ENCODE measurements around the gene ALDH1L1.

Gene ALDH1L1

DNA sequence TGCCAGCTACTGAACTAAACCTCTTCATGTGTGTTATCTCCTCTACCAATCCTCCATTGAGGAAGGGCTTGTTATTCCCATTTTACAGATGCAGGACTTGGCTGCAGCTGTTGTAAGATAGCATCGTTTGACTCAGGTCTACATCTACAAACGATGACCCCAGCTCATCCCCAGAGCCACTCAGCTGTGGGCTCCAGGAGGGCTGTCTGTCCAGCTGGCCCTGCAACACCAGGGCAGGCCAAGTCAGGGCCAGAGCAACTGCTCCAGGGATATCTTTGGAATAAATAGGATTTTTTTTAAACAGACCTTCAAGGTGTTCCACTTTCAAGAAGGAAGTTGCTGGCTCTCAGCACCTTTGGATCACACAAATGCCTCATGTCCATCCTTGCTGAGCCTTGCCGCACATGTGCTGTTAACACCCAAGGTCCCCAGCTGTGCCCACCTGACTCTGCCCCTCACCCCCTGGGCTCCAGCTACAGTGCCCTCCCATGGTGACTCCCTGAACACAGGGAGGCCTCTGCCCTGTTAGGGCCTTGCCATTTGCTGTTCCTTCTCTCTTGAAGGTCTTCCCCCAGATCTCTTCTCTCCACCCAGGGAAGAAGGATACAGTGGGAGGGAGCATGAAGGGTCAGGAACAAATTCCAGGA lies 31.0 kb downstream of the ALDH1L1 start:
- Histone ChIP-seq H3K9ac (ENCODE audit: low read length) (no peak overlapping the region), H3K4me3 (ENCODE audit: insufficient read depth, low read length, poor library complexity, severe bottlenecking) (no peak overlapping the region), H3K79me2 (ENCODE audit: insufficient read depth, low read length) (no peaks in the 10 kb centered on the region), H2AFZ (ENCODE audit: low read depth, low read length, severe bottlenecking) (no peak overlapping the region), H3K36me3 (ENCODE audit: low read length) (no peaks in the 10 kb centered on the region), H4K20me1 (ENCODE audit: low read depth, low read length) (no peaks in the 10 kb centered on the region), H3F3A (ENCODE audit: insufficient read depth) (no peaks in the 10 kb centered on the region), H3K9me3 (ENCODE audit: insufficient read depth, low read length) (no peaks in the 10 kb centered on the region), H3K27ac (ENCODE audit: low read depth, low read length) (no peak overlapping the region), H3K9me2 (replicated peaks; ENCODE audit: insufficient read depth, low read length) (no peaks in the 10 kb centered on the region), H3K4me2 (ENCODE audit: low read depth, low read length, poor library complexity, severe bottlenecking) (no peak overlapping the region), H3K27me3 (ENCODE audit: low read length) (no peaks in the 10 kb centered on the region)
- TF ChIP-seq EZH2phosphoT487 (conservative IDR thresholded peaks at IDR 0.05; ENCODE audit: low read length) = no peak
- TF ChIP-seq, protein P1, sequence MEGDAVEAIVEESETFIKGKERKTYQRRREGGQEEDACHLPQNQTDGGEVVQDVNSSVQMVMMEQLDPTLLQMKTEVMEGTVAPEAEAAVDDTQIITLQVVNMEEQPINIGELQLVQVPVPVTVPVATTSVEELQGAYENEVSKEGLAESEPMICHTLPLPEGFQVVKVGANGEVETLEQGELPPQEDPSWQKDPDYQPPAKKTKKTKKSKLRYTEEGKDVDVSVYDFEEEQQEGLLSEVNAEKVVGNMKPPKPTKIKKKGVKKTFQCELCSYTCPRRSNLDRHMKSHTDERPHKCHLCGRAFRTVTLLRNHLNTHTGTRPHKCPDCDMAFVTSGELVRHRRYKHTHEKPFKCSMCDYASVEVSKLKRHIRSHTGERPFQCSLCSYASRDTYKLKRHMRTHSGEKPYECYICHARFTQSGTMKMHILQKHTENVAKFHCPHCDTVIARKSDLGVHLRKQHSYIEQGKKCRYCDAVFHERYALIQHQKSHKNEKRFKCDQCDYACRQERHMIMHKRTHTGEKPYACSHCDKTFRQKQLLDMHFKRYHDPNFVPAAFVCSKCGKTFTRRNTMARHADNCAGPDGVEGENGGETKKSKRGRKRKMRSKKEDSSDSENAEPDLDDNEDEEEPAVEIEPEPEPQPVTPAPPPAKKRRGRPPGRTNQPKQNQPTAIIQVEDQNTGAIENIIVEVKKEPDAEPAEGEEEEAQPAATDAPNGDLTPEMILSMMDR (IDR thresholded peaks at IDR 0.05; ENCODE audit: insufficient read depth, low read length, poor library complexity, severe bottlenecking) = no peak

DNA sequence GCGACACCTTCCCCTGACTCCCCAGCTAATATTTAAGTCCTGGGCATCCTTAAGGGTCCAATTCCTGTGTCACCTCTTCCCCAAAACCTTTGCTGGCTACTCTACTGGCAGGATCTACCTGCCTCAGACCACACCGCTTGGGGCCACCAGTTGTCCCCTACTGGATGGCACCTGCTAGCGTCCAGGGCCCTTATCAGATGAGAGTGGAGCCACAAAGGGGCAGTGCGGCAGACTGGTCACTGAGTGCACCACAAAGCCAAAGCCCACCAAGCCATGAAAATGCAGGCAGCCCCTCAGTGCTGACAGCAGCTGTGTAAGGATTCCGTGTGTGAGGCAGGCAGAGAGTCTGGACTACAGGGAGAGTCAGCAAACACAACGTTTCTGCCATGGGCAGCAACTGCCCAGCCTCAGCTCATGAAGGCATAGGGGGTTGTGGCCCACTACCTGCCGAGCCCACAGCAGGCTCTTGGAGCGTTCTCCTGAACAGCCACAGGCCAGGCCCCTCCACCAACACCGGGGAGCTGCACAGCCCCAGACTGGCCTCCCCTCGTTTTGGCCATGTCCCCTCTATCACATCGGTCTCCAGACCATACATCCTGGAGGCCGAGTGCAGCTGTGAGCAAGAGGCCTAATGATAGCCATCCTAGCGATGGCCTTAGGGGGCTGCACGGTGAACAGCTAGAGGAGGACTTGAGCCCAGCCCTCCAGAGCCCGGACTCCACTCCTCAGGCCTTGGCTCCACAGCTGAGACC lies 32.3 kb downstream of the ALDH1L1 start:
- Histone ChIP-seq H3K9me3 (ENCODE audit: insufficient read depth, low read length) (no peaks in the 10 kb centered on the region), H3K79me2 (ENCODE audit: insufficient read depth, low read length) (no peaks in the 10 kb centered on the region), H2AFZ (ENCODE audit: low read depth, low read length, severe bottlenecking) (no peak overlapping the region), H3K27me3 (ENCODE audit: low read length) (no peaks in the 10 kb centered on the region), H3K4me3 (ENCODE audit: insufficient read depth, low read length, poor library complexity, severe bottlenecking) (no peak overlapping the region), H3K36me3 (ENCODE audit: low read length) (no peaks in the 10 kb centered on the region), H4K20me1 (ENCODE audit: low read depth, low read length) (no peaks in the 10 kb centered on the region), H3K9ac (ENCODE audit: low read length) (no peak overlapping the region), H3K27ac (ENCODE audit: low read depth, low read length) (no peak overlapping the region), H3F3A (ENCODE audit: insufficient read depth) (no peaks in the 10 kb centered on the region), H3K9me2 (replicated peaks; ENCODE audit: insufficient read depth, low read length) (no peaks in the 10 kb centered on the region), H3K4me2 (ENCODE audit: low read depth, low read length, poor library complexity, severe bottlenecking) (no peak overlapping the region)
- TF ChIP-seq, protein P1 (IDR thresholded peaks at IDR 0.05; ENCODE audit: insufficient read depth, low read length, poor library complexity, severe bottlenecking) = no peak
- TF ChIP-seq EZH2phosphoT487 (conservative IDR thresholded peaks at IDR 0.05; ENCODE audit: low read length) = no peak

GRCh38 chr3:126147147-126147931 lies 33.0 kb downstream of the ALDH1L1 start:
- Histone ChIP-seq H3K4me3 (ENCODE audit: insufficient read depth, low read length, poor library complexity, severe bottlenecking) (no peak overlapping the region), H3K27me3 (ENCODE audit: low read length) (no peaks in the 10 kb centered on the region), H3K9me2 (replicated peaks; ENCODE audit: insufficient read depth, low read length) (no peaks in the 10 kb centered on the region), H3K4me2 (ENCODE audit: low read depth, low read length, poor library complexity, severe bottlenecking) (no peak overlapping the region), H3K9ac (ENCODE audit: low read length) (no peak overlapping the region), H3K9me3 (ENCODE audit: insufficient read depth, low read length) (no peaks in the 10 kb centered on the region), H3K27ac (ENCODE audit: low read depth, low read length) (no peak overlapping the region), H4K20me1 (ENCODE audit: low read depth, low read length) (no peaks in the 10 kb centered on the region), H3K36me3 (ENCODE audit: low read length) (no peaks in the 10 kb centered on the region), H3K79me2 (ENCODE audit: insufficient read depth, low read length) (no peaks in the 10 kb centered on the region), H2AFZ (ENCODE audit: low read depth, low read length, severe bottlenecking) (no peak overlapping the region), H3F3A (ENCODE audit: insufficient read depth) (no peaks in the 10 kb centered on the region)
- TF ChIP-seq, protein P1 (IDR thresholded peaks at IDR 0.05; ENCODE audit: insufficient read depth, low read length, poor library complexity, severe bottlenecking) = no peak
- TF ChIP-seq EZH2phosphoT487 (conservative IDR thresholded peaks at IDR 0.05; ENCODE audit: low read length) = no peak

All from SU-DHL-6 (cell line).